HG03025 (cell line): ENCODE results near the gene ADCY4.
"Not testable (repeated sequence)": the region's sequence is repeated elsewhere in the genome, so short reads cannot be mapped to it uniquely, and the experiment has no call there.

Source experiments
- ATAC-seq: cut with Tn5 transposase; IDR thresholded peaks from one replicate; pipeline ENCODE4 v1.9.1; 2021; ENCODE audit warnings: mild to moderate bottlenecking, moderate library complexity; ENCODE audit not compliant: unreplicated experiment, low FRiP score

The ADCY4 gene

GRCh38 chr14:24340606-24341005 is 5.7 kb upstream of the ADCY4 start:
- ATAC-seq, result no peak

DNA sequence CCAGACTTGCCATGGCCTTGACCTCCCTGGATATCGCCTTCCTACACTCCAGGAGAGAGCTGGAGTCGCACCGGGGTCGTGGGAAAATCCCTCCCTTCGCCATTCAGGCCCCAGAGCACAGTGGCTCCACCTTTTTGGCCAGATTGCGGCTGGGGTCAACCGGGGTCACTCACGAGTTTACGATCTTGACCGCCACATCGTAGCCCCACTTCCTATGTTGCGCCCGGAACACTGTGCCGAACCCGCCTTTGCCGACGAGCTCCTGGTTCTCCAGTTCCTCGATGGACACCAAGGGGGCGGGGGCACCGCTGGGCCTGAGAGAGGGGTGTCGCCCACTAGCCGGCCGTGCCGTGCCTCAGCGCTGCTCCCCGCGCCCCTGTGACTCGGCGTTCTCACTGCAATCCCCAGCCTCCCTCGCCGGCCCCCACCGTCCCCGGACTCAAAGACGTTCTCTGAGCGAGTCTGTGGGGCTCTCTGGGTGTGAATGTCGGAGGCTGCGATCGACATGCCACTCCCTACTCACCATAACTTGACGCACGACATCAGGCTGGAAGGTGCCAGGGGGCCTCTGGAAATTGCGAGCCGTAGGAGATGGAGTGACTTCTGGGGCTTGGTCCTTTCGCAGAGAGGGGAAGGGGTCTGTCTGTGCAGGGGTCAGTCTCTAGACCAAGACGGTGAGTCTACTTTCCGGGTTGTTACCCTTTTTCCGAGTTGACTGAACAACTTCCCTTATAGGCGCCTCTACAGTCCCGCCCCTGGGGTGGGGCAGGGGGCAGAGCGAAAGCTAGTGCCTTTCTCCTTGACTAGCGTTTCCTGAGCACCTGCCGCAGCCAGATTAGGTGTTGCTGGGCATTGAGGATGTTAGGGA is 4.6 kb upstream of the ADCY4 start, which contains the start of gene RIPK3:
Gene RIPK3 (minus strand): TSS at position 708 of the 868 bp plus-strand sequence. CDS start 165 bp downstream, at position 543.
- peak; percentile 67 for ATAC-seq

GRCh38 chr14:24338843-24339242 is 4.0 kb upstream of the ADCY4 start:
- ATAC-seq, result no peak

- no peak for ATAC-seq
Measured at GRCh38 chr14:24337824-24338175, 2.9 kb upstream of the ADCY4 start.

DNA sequence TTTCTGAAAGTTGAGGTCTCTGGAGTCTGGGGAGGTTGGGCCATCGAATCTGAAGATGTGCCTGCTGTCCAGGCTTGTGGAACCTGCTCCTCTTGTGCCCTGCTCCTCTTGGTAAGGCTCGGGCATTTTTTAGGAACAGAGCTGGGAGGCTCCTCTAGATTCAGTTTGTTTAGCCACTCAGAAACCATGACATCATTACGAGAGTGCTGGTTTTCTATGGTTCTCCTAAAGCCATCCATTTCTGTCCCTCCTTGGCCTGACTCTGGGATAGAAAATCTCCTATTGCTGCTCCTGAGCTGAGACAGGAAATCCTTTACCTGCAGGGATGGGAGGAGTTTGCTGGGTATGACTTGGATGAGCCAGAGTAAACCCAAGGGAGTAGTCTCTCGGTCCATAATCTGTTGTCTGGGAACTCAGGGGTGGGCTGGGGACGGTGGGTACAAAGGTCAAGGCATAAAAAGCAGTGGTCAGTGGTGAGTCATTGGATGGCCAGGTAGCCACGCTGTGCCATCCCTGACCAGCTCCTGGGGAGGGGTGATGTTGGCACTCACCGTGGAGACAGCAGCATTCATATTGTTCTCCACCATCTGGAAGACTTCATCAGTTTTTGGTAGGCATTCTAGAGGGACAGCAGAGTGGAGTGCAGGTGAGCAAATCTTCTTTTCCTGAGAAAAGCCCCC is 2.4 kb upstream of the ADCY4 start:
- ATAC-seq, result no peak

DNA sequence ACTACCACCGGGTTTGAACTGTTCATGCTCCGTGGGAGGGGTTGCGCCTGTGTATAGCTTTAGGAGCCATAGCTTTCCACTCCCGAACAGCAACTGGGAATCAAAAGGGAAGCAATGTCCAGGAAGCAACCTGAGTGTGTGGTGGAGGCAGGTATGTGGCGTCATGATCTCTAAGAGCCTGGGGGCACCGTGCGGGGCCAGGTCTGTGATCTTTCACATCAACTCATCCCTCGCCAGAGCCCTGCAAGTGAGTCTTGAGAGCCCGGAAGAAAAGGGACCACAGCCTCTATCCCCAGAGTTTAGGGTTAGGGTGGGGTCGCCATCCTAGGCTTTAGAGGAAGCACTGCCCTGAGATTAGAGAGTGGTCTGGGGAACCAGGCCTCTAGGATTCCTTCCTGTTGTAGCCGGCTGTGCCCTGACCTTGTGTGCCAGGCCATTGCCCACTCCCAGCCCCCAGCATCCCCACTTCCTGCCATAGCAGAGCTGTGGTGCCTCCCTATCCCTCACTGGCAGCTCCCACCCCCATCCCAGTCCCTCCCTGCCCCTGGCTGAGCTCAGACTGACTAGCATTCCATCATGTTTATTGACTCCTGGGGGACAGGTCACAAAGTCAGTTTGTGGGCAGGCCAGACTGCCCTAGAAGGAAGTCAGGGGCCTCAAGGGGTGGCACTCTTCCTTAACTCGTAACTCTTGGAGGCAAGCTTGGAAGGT is 745 bp upstream of the ADCY4 start:
- no peak for ATAC-seq

- peak; percentile 82 for ATAC-seq
Measured at GRCh38 chr14:24332268-24332993, 2.4 kb downstream of the ADCY4 start.

GRCh38 chr14:24331731-24332267 is 3.1 kb downstream of the ADCY4 start:
- no peak for ATAC-seq

DNA sequence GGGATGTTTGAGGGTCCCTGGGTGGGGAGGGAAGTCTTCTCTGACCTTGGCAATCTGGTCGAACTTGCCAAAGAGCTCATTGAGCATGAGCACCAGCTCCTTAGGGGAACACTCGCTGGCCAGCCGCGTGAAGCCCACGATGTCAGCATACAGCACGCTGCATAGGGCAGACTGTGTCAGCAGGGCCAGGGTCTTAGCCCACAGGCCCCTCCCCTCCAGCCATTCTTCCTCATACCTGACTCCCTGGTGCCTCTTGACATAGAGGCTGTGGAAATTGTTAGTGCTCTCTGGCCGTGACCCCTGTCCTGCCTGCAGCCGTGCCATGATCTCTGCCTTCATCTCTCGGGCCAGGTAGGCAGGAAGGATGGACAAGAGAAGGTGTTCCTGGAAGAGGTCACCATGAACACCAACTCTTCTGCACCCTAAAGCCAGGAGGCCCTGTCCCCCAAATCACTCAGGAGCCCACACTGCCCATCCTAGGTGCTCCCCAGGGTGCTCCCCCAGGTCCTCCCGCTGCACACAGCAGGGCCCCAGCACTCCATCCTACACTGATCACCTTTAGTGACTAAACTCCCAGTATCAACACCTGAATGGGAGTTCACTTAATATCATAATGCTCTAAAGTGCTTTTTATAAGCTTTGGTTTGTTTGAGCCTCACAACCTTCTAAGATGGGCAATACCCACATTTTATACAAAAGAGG is 3.7 kb downstream of the ADCY4 start:
- ATAC-seq, result no peak

- no peak for ATAC-seq
Measured at GRCh38 chr14:24329736-24330135, 5.1 kb downstream of the ADCY4 start.

DNA sequence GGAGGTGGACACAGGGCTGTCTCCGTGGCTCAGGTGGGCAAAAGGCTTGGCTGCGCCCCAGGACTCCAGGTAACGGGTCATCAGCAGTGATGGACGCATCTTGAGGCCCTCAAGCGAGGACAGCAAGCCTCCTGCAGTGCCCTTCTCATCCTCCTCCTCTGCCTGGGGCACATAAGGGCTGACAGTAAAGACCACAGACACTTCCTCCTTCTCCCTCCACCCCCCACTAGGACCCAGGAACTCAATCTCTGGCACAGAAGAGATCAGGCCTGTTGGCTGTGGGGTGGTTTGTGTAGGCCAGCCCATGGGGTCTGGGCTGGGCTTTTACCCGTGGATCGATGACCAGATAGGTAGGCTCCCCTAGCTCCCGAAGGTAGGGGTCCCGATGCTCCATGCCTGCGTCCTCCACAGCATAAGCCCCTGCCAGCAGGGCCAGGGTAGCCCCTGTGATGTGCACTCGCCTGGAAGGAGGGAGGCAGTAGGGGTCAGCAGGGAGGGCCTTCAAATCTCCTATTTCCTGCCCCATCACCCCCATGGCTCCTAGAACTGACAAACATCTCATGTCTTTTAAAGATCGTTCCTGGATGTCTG is 5.7 kb downstream of the ADCY4 start:
- ATAC-seq, result no peak

DNA sequence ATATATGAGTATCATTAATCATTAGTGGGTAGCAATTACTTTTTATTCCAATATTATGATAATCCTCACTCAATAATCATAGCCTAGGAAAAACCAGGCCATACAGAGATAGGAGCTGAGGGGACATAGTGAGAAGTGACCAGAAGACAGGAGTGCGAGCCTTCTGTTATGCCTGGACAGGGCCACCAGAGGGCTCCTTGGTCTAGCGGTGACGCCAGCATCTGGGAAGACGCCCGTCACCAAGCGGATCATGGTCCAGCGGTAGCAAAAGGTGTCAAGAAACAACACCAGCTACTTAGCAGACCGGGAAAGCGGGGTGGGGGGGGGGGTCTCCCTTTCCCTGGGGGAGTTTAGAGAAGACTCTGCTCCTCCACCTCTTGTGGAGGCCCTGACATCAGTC is 7.0 kb downstream of the ADCY4 start:
- not testable (repeated sequence) for ATAC-seq

- no peak for ATAC-seq
Measured at GRCh38 chr14:24327303-24327702, 7.6 kb downstream of the ADCY4 start.

GRCh38 chr14:24325963-24326362 is 8.9 kb downstream of the ADCY4 start:
- ATAC-seq, result no peak

- ATAC-seq, result no peak
Measured at GRCh38 chr14:24325041-24325530, 9.8 kb downstream of the ADCY4 start.

GRCh38 chr14:24324024-24324423 is 10.8 kb downstream of the ADCY4 start:
- ATAC-seq, result no peak

DNA sequence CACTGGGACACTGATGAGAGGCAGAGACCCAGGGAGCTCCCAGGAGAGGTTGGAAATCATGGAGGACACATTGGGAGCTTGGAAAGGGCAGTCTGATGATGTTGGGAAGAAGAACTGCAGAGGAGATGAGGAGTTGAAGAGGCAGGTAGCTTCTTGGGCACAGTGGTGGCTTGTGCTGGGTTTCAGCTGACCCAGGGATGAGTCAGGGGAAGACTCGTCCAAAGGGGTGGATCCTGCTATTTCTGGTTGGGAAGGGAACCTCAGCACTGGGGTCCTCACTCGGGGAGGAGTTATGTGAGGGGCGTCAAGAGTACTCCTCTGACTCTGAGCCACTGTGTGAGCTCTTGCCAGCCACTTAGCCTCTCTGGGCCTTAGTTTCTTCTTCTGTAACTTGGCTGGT is 11.5 kb downstream of the ADCY4 start:
- ATAC-seq, result no peak

- ATAC-seq, result no peak
Measured at GRCh38 chr14:24322672-24323071, 12.2 kb downstream of the ADCY4 start.
